SH-SY5Y (cell line): ENCODE results near the gene SYT2.

Experiments used
- GATA2 ChIP-seq: IDR thresholded peaks from 2 replicates; pipeline ENCODE4 v1.6.1; 2011; ENCODE audit warnings: mild to moderate bottlenecking, low read depth, low read length
- GATA3 ChIP-seq: IDR thresholded peaks from 2 replicates; pipeline ENCODE4 v1.6.1; 2011; ENCODE audit warnings: low read depth, mild to moderate bottlenecking, low read length, moderate library complexity

SYT2 gene

DNA sequence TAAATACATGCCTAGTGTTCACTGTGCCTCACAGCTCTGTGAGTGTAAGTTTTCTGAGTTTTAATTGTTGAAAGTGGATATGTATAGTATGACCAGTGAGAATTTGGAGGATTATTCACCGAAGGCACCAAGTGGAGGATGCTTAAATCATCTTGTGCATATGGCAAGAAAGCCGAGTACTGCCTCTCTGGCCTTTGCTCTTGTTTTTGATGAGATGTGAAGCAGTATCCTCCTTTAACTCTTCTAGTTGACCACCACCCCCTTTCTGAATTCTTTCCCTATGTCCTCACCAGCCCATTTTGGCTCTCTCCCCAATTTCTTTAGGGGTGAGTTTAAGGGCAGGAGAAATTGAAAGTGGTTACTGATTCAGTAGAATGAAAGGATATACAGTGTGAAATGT is 130.4 kb downstream of the SYT2 start:
- TF ChIP-seq GATA3 (no peak), GATA2 (no peak)

DNA sequence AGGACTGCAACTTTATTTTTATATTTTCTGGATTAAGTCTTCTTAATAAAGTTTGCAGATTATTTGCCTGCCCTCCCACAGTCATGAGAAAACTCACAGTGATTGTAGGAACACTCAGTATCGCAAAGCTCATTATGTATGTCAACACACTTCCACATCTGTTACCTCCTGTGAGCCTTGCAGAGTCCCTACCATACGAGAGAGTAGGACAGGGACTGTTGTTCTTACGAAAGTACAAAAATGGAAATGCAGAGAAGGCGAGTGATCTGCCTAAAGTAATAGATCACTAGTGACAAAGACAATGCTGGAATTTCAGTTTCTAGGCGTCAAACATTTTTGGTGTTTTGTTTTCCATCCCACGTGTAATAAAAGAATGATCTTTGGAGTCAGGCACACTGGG is 131.7 kb downstream of the SYT2 start:
- TF ChIP-seq GATA2 (no peak), GATA3 (no peak)

DNA sequence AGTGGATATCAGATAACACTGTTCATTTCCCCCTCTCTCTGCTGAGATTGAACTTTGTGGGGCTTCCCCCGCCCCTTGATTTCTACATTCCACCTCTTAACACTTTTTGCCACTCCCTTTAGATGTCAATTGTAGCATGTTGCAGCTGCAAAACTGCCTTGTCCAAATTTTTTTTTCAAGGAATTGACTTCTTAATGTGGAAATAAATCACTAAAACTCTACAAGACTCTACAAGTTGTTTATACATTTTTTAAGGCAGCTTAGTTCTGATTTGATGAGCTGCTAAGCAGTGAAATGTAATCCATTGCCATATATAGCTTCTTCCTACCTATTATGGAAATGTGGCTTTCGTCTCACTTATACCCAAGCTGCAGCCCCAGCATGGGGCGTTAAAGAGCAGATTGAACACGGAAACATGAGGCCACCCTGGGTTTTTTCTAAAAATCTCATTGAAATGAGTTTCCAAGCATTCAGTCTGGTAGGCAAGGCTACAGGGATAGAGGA is 132.2 kb downstream of the SYT2 start:
- TF ChIP-seq GATA2 (no peak), GATA3 (no peak)

DNA sequence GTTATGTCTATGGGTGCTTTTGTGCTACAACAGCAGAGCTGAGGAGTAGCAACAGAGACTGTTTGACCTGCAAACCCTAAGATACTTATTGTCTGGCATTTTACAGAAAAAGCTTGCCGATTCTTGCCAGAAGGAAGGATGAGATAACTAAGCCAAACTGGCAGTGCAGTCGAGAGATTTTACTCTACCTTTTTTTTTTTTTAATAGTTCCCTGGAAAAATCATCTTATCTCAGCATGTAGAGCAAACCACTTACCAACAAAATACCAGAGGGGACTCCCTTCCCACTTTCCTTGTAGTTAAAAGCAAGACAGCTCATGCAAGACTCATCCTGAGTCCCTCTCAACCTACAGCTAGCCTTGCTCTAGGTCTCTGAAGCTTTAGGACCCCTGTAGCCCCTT is 132.9 kb downstream of the SYT2 start:
- TF ChIP-seq GATA2 (no peak), GATA3 (no peak)

DNA sequence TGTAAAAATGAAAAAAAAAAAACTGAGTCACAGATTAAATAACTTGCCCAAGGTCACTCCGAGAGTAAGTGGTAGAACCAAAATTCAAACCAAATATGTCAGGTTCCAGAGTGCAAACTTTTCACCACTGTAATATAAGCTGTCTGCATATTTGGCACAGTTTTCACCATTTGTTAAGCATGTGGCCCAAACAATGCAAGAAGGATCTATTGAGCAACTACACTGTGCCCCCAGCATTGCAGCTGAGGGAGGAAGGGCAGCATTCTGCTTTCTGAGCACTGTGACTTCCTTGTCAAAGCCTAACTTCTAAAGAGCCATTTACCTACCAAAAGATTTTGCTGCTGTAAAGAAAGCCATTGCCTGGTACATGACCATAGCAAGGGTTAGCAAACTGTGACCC is 133.4 kb downstream of the SYT2 start:
- TF ChIP-seq GATA3 (no peak), GATA2 (no peak)

DNA sequence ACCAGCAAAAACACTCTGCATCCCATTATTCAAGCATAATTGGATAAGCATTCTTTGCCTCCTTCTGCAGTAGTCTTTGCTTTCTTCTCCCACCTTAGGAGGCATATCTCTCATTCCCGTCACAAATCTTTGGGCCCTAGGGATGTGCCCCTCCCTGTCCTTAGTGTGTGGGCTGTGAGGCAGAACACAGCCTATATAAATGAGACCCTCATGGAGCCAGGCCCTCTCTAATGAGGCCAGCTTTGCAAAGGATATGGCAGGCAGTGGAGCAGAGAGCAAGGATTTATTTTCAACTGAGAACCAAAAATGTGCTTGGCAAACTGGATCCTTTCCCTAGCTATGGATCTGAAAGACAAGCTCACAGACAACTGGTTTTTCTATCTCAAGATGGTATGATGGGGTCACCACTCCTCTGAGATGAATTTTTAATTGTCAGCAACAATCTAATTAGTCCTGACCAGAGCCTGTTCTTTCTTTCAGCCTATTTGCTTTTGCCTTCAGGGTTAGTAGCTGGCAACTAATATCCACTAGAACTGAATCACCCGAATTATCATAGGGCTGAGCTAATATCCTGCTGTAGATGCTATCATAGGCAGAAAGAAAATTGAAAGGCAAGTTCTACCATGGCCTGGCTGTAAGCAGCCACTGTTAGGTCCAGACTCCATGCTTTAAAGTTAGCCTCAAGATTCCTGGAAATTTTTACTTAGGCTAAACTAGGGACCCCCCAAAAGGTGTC is 134.2 kb downstream of the SYT2 start:
- TF ChIP-seq GATA2 (peak; percentile 99), GATA3 (peak; percentile 99)

DNA sequence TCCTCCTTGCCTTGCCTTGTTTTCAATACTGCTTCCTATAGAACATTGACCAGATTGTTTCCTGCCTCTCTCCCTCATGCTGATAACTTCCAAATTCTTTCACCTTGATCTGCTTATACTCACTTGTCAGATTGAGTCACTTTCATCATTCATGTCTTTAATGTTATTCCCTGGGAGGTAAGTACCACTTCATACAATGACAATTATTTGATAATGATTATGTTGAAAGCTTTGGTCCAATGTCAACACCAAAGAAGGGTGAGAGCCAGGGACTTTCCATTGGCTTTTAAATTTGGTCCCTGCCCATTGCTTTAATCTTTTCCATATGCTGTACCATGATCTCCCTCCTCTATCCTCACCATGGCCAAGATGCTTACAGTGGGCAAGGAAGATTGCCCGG is 137.4 kb downstream of the SYT2 start:
- TF ChIP-seq GATA2 (no peak), GATA3 (no peak)

DNA sequence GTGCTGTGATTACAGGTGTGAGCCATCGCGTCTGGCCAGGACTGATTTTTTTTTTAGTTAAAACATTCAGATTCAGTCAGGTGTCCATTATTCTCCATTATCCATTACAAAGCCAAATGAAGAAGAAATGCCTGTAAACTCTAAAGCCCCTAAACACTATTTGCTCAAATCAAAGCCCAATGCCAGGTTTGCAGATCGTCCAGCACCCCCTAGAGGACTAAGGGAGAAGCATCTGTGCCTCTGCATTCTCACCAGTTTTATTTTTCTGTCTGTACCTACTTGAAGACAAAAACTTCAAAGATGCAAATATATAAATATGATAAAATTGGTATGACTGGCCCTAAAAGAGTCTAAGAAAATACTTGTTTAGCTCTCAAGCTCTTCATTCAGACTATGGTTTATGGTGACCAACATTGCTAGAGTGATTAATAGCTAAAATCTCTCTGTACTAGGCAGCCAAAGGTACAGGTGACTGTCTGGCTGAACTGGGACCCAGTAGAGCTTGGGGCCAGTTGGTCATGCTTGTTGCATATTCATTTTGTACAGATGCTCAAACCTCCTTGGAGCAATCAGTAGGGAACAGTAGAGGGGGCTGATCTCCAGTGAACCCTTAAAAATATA is 138.4 kb downstream of the SYT2 start:
- no peak for TF ChIP-seq GATA3
- TF ChIP-seq GATA2, result no peak

DNA sequence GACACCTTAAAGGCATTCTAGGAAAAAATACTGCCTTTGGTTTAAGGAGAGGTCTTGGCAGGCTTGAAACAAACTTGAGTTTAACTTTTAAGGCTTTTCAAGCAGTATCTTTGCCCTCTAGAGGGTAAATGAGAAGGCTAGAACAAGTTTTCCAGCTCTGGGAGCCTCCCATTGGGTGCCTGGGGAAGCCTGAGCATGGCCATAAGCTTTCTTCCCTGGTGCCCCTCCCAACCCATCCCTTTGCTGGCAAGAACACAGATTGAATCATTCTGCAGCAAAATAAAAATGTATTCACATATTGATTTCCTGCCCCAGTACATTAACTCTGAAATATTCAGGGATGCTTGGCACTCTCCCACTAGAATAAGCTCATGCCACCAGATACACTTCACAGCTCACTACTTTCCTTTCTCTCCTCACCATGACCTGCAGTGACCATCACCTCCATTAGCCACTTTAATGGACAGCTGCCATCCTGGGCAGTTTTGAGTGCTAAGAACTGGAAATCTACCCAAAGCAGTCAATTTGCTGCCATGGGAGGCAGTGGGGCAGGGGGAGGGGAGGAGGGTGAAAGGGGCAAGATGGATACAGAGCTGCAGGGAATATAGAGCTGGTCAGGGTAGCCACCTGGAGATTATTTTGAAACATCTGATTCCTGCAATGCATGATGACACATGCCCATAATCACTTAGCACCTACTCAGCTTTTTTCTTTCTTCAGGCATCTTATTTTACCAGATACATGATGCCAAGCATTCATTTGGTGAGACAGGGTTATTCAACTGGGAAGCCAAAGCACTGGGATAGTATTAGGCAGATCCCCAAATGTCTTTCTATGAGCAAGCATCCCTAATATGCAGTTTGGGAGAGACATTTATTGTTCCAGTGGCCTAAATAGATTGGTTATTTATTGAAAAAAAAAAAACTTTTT is 140.6 kb downstream of the SYT2 start:
- TF ChIP-seq GATA3 (no peak), GATA2 (no peak)

DNA sequence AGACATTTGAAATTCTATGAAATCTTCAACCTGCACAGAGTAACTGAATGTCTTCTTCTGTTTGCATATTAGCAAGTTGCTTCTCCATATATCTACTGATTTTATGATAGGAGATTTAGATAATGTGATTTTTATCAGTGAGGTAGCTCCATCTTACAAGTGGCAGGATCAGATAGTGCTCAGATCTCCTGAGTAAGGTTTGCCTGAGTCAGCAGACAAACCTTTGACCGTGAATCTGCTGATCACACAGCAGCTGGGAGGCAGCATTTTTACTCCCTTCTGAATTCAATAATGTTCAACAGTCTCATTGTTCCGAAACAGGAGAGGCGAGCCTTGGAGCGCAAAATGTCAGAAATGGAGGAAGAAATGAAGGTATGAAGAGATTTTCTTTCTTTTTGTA is 141.4 kb downstream of the SYT2 start:
- TF ChIP-seq GATA2, result no peak

DNA sequence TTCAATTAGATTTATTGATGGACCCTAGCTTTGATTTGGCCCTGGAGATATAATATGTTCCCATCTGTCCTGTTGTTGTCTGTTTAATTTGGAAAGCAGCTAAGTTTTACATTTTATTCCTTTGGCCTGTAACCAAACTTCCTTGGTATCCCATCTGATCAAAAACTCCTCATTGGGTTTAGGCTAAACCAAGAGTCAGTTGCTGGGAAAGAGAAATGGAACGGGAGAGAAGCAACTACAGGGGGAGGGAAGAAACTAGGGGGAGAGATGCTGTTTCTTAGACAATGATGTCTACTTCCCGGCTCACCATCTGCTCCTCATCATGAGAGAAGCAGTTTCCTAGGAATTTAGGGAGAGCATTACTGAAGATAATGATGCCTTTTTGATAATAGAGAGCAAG is 141.8 kb downstream of the SYT2 start:
- TF ChIP-seq GATA3 (no peak), GATA2 (no peak)

DNA sequence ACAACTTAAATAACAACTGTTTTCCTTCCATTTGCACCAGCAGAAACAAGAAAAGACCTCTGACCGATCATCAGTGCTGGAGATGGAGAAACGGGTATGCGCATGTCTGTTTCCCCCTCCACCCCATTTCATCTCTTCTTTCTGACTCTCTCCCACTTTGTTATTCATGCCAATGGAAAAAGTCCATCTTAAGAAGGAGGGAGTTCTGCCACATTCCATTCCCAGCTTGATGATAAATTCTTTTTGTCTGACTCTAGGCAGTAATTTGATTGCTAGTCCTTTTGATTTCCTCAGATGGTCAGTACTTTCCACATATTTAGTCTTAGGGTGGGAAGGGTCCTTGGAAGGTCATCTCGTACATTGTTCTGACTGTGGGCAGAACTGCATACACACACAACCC is 142.5 kb downstream of the SYT2 start:
- TF ChIP-seq GATA3, result no peak
- no peak for TF ChIP-seq GATA2

DNA sequence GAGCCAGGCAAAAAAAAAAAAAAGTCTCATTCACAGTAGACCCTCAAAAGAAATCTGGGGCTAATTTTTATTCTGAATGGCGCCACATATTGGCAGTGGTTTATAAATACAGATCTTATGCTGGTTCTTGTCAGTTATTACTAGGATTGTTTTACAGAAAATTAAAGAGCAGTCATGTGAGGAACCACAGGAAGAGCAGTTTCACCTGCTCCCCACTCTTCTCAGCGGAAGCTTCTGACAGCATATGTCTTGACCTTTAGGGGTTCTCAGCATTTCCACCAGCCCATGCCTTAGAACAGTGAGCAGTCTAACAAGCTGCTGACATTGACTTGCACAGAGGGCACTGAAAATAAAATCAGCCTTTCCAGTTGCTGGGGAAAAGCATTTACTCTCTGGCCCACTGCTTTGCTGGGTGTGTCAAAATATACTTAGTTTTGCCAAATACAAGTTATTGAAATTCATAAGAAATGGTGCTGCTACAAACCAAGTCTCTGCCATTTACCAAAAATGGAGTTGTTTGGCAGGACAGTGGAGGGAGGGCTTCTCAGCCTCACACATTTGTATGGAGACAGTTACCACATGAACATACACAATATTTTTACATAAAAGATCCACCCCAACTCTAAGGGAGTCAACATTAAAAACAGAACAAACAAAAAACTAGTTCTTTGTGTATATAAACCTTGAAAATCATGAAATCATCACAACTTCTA is 144.2 kb downstream of the SYT2 start:
- TF ChIP-seq GATA2, result no peak
- no peak for TF ChIP-seq GATA3

DNA sequence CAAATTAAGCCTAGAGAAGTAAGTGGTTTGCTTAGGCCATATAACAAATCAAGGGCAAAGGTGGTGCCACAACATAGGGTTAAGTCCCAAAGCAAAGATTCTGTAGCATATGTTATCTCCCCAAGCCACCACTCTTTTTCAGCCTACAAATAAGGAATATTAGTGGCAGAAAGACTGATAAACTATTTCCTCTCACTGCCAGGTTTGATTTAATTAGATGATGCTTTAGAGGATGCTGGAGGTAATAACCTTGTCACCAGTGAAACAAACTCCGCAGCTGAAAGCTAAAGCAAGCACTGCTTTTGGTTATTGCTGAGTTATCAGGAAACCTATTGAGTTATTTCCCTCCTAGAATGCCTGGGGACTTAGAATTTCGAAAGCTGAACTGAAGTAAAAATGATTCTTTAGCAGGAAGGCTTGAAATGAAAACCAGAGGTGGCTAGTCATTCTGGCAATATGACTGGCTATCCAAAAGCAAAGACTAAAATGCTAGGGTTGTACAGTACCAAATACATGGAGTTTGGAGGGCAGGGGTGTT is 145.2 kb downstream of the SYT2 start:
- TF ChIP-seq GATA3 (0 out of 2 replicates have a peak, but pooled peaks have one; percentile 19), GATA2 (no peak; the same call in 1 of the 2 replicates)
